Measurements from ENCODE around the gene PRKG1.

- TF ChIP-seq, protein P1, sequence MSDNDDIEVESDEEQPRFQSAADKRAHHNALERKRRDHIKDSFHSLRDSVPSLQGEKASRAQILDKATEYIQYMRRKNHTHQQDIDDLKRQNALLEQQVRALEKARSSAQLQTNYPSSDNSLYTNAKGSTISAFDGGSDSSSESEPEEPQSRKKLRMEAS (IDR thresholded peaks at IDR 0.05): no peak
- no peak for TF ChIP-seq CTCF (IDR thresholded peaks at IDR 0.05; ENCODE audit: control extremely low read depth in 1 of 3, insufficient read depth in 1 of 3, low read depth in 1 of 3, low read length in 3 of 3)
- no peak for TF ChIP-seq PHF8 (conservative IDR thresholded peaks at IDR 0.05; ENCODE audit: low read depth, low read length)
- no peak for TF ChIP-seq SP1 (IDR thresholded peaks at IDR 0.05; ENCODE audit: low read depth, low read length)
- TF ChIP-seq BRCA1 (IDR thresholded peaks at IDR 0.05; ENCODE audit: low read depth, low read length): no peak
- no peak for TF ChIP-seq GABPA (IDR thresholded peaks at IDR 0.05; ENCODE audit: borderline replicate concordance, insufficient read depth, low read length)
- TF ChIP-seq POLR2A (IDR thresholded peaks at IDR 0.05; ENCODE audit: control extremely low read depth in 1 of 2, low read depth in 2 of 2, low read length in 2 of 2): no peak
- TF ChIP-seq CHD1 (IDR thresholded peaks at IDR 0.05; ENCODE audit: low read depth, low read length): no peak
- TF ChIP-seq, protein P2, sequence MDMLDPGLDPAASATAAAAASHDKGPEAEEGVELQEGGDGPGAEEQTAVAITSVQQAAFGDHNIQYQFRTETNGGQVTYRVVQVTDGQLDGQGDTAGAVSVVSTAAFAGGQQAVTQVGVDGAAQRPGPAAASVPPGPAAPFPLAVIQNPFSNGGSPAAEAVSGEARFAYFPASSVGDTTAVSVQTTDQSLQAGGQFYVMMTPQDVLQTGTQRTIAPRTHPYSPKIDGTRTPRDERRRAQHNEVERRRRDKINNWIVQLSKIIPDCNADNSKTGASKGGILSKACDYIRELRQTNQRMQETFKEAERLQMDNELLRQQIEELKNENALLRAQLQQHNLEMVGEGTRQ (IDR thresholded peaks at IDR 0.05; ENCODE audit: low read length): no peak
- TF ChIP-seq FOSL1 (IDR thresholded peaks at IDR 0.05; ENCODE audit: insufficient read depth, low read depth, low read length): no peak
- no peak for TF ChIP-seq POLR2AphosphoS5 (IDR thresholded peaks at IDR 0.05; ENCODE audit: low read depth, low read length)
Observed at GRCh38 chr10:51327432-51327831, 253.1 kb downstream of the PRKG1 start.

Measured in H1 (cell line).